Breast epithelium (tissue), 3 donors: ENCODE results near the gene MYO1F.

Experiments used
- CTCF ChIP-seq, 3 donors: fragments of 450-650 bp; IDR thresholded peaks; one replicate each; pipeline ENCODE4 v1.5.1; 2016 to 2017; ENCODE audit warnings: antibody characterized with exemption in 3 of 3, mild to moderate bottlenecking in 3 of 3, moderate library complexity in 3 of 3
- POLR2A ChIP-seq: fragments of 450-650 bp; IDR thresholded peaks from one replicate; pipeline ENCODE4 v1.6.1; 2016; ENCODE audit warnings: antibody characterized with exemption, mild to moderate bottlenecking, moderate library complexity
- POLR2AphosphoS5 ChIP-seq, 3 donors: sonication (generic); formaldehyde crosslinking; IDR thresholded peaks; one replicate each; pipeline ENCODE4 v1.6.1; 2017; ENCODE audit warnings: antibody characterized with exemption in 3 of 3

- TF ChIP-seq CTCF (IDR thresholded peaks at IDR 0.05) (no peak), POLR2A (no peak), POLR2AphosphoS5 (IDR thresholded peaks at IDR 0.05) (no peak)
Measured at GRCh38 chr19:8611877-8612806, 34.9 kb upstream of the MYO1F start.
